ENCODE measurements around the gene KCNAB2.

Gene KCNAB2

DNA sequence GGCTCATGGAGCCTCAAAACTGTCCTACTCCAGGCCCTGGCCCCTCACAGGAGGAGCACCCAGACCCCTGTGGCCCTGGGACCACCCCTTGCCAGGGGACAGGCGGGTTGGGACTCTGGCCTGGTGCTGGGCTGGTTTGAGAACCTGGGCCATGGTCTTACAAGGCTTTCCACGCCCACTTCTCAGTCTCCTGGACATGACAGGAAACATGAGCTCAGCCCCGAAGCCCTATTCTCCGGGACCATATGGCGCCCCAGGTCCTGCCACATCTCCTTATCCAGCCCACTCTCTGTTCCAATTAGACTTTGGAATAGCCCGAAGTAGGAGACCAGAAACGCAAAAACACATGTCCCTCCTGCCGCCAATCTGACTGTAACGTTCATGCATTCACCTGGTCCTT, 47.9 kb downstream of the KCNAB2 start:
- no peak for DNase-seq (ENCODE audit: low read depth in 2 of 2)
- H3K4me3 ChIP-seq (replicated peaks in 1 of 2; ENCODE audit: low read depth in 2 of 2, low read length in 2 of 2) = no peak overlapping the region

GRCh38 chr1:6094246-6094645, 48.6 kb downstream of the KCNAB2 start:
- TF ChIP-seq, protein P1, sequence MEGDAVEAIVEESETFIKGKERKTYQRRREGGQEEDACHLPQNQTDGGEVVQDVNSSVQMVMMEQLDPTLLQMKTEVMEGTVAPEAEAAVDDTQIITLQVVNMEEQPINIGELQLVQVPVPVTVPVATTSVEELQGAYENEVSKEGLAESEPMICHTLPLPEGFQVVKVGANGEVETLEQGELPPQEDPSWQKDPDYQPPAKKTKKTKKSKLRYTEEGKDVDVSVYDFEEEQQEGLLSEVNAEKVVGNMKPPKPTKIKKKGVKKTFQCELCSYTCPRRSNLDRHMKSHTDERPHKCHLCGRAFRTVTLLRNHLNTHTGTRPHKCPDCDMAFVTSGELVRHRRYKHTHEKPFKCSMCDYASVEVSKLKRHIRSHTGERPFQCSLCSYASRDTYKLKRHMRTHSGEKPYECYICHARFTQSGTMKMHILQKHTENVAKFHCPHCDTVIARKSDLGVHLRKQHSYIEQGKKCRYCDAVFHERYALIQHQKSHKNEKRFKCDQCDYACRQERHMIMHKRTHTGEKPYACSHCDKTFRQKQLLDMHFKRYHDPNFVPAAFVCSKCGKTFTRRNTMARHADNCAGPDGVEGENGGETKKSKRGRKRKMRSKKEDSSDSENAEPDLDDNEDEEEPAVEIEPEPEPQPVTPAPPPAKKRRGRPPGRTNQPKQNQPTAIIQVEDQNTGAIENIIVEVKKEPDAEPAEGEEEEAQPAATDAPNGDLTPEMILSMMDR (IDR thresholded peaks at IDR 0.05; ENCODE audit: low read depth, low read length) = no peak
- no peak overlapping the region for H3K4me3 ChIP-seq (replicated peaks in 1 of 2; ENCODE audit: low read depth in 2 of 2, low read length in 2 of 2)
- DNase-seq (ENCODE audit: low read depth in 2 of 2) = no peak

More for the DNA sequence above, 47.9 kb downstream of the KCNAB2 start:
- TF ChIP-seq, protein P1 (IDR thresholded peaks at IDR 0.05; ENCODE audit: low read depth, low read length) = no peak

- TF ChIP-seq, protein P1 (IDR thresholded peaks at IDR 0.05; ENCODE audit: low read depth, low read length) = no peak
- no peak for DNase-seq (ENCODE audit: low read depth in 2 of 2)
- H3K4me3 ChIP-seq (replicated peaks in 1 of 2; ENCODE audit: low read depth in 2 of 2, low read length in 2 of 2) = no peak overlapping the region
Measured at GRCh38 chr1:6094801-6095505, 49.3 kb downstream of the KCNAB2 start.

- TF ChIP-seq, protein P1 (IDR thresholded peaks at IDR 0.05; ENCODE audit: low read depth, low read length) = no peak
- DNase-seq (ENCODE audit: low read depth in 2 of 2) = no peak
- H3K4me3 ChIP-seq (replicated peaks in 1 of 2; ENCODE audit: low read depth in 2 of 2, low read length in 2 of 2) = no peak overlapping the region
Measured at GRCh38 chr1:6095511-6096242, 50.0 kb downstream of the KCNAB2 start.

DNA sequence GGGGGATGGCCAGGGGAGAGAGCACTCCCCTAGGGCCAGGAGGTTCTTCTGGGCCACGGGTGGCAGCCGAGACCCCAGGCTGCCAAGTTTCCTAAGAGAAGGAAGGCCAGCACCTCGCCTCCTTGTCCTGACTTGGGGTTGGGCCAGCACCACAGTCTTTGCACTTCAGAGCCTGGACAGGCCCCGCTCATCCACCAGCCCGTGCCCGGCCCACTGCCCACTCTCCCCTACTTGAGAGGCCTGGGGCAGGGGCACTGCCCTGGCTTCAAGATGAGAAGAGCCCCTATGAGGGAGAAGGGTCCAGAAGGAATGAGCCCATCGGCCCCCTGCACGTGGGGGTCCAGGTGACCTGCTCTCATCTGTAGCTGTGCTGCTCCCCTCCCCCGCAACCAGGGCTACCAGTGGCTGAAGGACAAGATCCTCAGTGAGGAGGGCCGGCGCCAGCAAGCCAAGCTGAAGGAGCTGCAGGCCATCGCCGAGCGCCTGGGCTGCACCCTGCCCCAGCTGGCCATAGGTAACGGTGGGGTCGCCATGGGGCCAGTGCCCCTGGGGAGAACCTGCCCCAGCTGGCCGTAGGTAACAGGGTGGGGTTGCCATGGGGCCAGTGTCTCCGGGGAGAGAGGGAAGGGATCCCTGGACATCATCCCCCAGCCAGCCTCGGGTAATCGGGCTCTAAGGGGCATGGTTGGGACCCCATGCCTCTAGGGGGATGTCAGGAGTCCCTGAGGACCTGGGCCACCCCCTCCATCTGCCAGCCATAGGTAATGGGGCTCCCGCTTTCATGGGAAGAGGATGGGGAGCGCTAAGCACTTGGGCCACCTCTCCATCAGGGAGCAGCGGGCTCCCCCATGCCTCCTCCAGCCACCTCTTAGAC, 50.8 kb downstream of the KCNAB2 start:
- DNase-seq (ENCODE audit: low read depth in 2 of 2) = no peak
- TF ChIP-seq, protein P1 (IDR thresholded peaks at IDR 0.05; ENCODE audit: low read depth, low read length) = no peak
- H3K4me3 ChIP-seq (replicated peaks in 1 of 2; ENCODE audit: low read depth in 2 of 2, low read length in 2 of 2) = no peak overlapping the region

- H3K4me3 ChIP-seq (replicated peaks in 1 of 2; ENCODE audit: low read depth in 2 of 2, low read length in 2 of 2) = no peak overlapping the region
- TF ChIP-seq, protein P1 (IDR thresholded peaks at IDR 0.05; ENCODE audit: low read depth, low read length) = no peak
- DNase-seq (ENCODE audit: low read depth in 2 of 2) = no peak
Measured at GRCh38 chr1:6097117-6097595, 51.5 kb downstream of the KCNAB2 start.

Measured in cardiac fibroblast (primary cell).